ENCODE results near the gene PNPLA3.
A peak's percentile ranks its signal among the peaks of the same experiment; 100 is the strongest.

Gene PNPLA3, protein sequence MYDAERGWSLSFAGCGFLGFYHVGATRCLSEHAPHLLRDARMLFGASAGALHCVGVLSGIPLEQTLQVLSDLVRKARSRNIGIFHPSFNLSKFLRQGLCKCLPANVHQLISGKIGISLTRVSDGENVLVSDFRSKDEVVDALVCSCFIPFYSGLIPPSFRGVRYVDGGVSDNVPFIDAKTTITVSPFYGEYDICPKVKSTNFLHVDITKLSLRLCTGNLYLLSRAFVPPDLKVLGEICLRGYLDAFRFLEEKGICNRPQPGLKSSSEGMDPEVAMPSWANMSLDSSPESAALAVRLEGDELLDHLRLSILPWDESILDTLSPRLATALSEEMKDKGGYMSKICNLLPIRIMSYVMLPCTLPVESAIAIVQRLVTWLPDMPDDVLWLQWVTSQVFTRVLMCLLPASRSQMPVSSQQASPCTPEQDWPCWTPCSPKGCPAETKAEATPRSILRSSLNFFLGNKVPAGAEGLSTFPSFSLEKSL

DNA sequence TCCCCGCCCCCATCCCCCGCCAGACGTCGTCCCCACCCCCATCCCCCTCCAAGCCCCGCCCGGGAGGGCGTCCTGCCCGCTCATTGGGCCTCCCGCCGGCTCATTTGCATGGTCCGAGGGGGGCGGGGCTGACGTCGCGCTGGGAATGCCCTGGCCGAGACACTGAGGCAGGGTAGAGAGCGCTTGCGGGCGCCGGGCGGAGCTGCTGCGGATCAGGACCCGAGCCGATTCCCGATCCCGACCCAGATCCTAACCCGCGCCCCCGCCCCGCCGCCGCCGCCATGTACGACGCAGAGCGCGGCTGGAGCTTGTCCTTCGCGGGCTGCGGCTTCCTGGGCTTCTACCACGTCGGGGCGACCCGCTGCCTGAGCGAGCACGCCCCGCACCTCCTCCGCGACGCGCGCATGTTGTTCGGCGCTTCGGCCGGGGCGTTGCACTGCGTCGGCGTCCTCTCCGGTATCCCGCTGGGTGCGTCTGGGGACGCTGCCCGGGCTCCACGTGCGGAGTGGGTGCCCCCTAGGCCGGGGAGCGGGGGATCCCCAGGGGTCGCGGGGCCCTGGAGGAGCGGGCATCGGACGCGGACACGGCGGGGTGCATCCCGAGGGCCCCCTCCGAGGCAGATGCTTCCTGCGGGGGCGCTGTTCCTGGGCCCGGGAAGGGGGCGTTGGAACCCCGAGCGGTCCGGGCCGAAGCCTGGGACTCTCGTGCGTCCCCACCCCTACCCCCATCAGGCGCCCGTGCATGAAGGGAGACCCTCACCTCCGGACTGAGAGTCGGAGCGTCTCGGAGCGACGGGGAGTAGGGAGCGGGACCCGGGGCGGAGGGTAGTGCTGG lies at the start of gene PNPLA3:
PNPLA3 (plus strand) TSS at position 175 of the 834 bp plus-strand sequence; CDS start at position 282, 107 bp downstream.
- peak; percentile 14 for DNase-seq

- no peak for DNase-seq
These were observed 46.6 kb upstream of the PNPLA3 start for GRCh38 chr22:43876866-43877509.

DNA sequence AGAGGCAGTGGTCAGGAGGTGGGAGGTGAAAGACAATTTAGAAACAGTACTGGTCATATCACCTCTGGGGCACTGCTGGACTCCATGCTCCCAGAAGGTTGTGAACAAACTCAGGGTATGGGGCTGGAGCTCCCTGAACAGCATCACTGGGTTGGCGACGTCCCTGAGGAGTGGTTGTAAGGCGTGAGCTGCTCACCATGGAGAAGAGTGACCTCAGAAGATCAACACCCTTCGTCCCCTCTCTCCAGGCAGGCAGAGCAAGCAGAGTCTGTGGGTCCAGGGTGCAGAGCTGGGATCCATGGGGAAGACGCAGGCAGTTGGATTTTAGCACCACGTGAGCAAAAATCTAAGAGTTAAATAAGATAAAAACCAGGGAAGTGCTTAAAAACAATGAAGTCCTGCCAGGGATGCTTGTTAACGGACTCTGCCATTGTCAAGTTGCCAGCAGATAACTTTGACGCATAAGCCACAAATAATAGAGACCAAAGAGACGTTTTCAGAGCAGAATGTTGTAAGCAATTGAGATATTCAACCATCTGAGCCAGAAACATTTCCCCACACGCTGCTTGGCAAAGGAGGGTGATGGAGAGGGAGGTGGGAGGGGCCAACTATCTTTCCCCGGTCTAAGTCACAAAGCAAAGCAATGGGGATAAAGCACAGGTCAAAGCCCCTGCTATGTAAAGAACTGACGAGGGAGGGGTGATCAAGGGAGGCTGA lies 45.4 kb upstream of the PNPLA3 start:
- DNase-seq: no peak

- DNase-seq: no peak
These were observed 44.6 kb upstream of the PNPLA3 start for GRCh38 chr22:43878831-43879550.

- no peak for DNase-seq
These were observed 43.6 kb upstream of the PNPLA3 start for GRCh38 chr22:43879901-43880540.

GRCh38 chr22:43880541-43880991 lies 43.0 kb upstream of the PNPLA3 start:
- no peak for DNase-seq

DNA sequence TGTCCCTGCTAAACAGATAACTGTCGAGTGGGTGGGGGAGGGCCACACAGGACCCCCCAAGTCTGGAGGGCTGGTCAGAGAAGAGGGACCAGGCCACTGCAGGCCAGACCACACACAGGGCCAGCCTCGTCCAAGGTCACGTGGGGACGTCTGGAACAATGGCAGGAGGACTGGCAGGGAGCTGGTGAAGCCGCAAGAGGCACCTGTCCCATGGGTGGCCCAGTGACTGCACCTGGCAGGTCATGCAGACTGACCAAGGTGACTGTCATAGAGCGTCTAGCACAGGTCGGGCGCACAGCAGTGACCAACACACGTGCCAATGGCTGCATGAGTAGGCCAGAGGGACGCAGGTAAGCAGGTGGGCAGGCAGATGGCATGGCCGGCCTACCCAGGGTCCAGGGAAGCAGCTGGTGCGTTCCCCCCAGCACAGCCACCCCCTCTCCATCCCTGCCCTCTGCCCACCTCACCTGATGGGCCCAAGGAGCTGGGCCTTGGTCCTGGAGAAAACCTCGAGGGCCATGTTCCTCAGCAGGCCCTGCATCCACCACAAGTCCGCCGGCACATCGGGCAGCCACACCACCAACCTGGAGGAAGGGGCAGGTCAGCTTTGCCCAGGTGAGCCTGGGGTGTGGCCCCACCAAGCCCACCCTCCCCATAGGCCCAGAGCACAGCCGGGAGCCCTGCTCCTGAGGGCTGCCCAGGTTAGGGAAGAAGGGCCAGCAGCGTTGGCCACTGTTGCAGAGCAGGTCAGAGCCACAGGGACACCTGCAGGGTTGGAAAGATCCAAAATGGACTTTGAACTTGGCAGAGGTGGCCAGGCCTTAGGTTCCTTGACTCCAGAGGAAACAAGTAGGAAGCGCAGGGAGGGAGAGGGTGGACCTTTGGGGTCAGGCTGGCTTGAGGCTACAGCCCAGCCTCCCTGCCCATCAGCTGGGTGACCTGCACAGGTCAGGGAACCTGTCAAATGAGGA lies 42.2 kb upstream of the PNPLA3 start:
- no peak for DNase-seq

DNA sequence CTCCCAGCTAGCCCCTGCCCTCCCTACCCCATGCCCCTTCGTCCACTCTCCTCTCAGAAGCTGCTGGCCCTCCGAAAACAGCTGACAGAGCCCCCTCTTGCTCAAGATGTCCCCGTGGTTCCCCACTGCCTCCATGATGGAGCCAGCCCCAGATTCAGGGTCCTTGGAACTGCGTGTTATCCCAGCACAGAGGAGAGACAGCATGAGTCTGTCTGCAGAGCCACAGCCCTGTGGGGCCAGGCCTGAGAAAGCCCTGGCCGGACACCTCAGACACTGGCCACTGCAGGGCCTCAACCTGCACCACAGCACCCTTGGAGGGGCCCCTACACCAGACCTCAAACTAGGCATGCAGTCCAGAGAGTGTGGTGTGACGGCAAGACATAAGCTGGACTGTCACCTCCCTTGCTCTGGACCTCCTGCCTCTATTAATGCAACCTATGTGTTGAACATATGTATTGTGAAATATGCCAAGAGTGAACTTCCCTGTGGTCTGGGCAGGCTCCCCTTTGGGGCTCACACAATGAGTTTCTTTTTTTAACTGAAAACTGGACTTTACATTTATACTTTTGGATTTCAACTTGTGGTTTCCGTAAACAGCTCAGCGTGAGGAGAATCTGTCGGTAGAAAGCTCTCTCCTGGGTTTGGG lies 41.4 kb upstream of the PNPLA3 start:
- DNase-seq: no peak

DNA sequence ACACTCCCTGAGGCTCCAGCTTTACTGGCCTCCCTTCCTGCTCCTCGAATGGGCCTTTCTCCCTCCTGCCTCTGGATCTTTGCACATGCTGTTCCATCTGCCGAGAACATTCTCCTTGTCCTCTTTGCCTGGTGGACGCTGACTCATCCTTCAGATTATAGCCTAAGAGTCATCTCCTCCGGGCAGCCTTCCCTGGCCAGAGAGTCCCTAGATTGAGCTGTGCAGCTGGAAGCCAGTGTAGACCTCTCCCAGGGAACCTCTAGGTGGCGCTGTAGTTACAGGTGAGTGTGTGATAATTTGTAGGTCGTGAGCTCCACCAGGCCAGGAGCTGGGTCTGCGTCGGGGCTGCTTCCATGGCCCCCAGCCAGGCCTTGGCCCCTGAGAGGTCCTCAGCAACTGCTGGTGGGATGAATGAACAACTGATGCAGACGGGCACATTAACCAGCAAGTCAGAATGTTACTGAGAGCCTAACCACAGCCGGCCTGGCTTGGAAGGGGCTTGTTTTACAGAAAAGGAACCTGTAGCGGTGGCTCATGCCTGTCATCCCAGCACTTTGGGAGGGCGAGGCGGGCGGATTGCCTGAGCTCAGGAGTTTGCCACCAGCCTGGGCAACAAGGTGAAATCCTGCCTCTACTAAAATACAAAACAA lies 40.5 kb upstream of the PNPLA3 start:
- peak; percentile 77 for DNase-seq

DNA sequence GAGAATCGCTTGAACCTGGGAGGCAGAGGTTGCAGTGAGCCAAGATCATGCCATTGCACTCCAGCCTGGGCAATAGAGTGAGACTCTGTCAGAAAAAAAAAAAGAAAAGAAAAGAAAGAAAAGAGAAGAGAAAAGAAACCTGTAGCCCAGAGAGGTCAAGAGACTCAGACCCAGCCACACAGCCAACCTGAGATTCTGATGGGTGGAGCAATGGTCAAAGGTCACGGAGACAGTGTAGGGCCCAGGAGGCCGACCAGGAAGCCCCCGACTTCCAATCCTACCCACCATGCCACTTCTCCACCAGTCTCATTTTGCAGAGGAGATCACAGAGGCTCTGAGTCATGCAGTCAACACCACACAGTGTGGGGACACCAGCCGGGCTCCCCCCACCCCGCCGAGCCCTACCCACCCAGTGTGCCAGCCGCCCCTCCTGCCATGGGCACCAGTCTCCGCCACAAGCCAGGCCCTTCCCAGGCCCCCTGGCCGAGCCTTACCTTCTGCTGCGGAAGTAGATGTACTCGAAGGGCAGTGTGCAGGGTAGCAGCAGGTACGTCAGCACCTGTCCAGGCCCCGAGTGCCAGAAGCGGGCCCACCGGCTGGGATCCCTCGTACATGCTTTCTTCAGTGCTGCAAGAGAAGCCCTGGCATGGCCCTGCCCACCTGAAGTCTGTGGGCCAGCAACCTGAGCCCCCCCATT lies 39.7 kb upstream of the PNPLA3 start:
- DNase-seq: no peak

DNA sequence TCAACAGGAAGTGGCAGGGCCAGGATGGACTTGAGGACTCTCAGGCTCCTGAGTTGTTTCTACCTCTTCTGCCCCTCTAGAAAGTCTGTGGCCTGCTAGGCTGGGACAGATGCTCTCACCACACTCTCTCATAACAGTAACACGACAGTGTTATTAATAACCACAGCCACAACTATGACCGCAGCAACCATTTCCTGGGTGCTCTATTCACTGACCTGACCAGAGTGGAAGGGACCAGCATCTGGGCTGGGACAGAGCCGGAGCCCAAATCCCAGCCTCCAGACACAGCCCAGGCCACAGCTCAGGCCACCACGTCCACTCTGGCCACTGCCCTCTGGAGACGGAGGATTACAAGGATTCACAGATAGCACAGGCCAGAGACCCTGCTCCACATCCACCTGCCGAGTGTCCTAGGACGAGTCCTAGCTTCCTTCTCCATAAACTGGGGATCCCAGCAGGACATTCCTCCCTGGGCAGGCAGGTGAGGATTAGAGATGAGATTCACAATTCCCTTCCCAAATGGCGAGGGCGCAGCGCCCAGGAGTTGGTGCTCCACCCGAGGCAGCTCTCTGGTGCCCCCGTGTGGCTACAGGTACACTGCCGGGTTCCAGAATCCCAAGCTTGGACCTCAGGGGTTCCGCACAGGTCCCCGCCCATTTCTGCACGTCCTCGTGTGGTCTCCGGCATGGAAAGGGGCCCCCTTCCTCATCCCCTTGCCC lies 38.8 kb upstream of the PNPLA3 start:
- no peak for DNase-seq

DNA sequence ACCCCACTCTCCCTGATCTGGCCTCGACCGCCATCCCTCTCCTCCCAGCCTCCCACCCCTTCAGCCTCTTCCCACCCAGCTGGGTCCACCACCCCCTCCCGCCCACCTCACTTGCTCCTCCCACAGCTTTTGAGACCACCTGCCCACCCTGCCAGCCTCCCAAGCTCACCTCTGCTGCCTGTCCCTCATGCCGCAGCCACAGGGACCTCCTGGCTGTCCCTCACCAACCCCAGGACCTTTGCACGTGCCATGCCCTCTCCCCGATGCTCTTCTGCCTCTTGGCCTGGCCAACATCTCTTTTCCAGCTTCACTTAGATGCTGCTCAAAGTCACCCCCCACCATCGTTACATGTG lies 38.3 kb upstream of the PNPLA3 start:
- DNase-seq: no peak

DNA sequence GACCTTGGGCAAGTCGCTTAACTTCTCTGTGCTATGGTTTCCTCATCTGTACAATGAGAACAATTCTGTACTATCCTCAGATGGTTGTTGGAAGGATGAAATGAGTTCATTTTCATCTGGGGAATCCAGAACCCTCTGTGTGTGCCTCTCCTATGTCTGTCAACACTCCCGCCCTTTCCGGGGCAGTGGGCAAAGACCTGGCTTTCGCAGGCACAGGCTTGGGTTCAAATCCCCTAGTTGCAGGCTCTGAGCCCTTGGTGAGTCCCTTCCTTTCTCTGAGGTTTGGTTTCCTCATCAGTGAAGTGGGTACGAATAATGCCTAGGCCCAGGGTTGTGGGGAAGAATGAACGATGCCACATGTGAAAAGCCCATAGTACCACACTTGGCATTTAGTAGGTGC lies 37.8 kb upstream of the PNPLA3 start:
- DNase-seq: no peak

DNA sequence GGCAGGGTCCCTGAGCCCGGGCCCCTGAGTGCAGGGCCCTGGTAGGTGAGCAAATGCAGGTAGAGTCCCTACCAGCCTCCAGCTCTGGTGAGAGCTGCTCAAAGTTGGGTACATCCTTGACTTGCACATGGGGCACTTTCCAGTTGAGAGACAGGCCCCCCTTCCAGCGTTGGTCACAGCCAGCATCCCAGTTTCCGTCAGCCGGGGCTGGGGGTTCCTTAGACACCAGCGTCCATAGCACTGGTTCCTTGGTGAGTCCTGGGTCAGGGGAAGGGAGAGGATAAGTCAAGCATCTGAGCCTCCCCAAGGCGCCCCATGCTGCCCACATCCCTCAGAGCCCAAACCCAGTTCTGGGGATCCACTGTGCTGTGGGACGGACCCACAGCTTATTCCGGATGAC lies 37.4 kb upstream of the PNPLA3 start:
- DNase-seq: no peak

GRCh38 chr22:43887391-43887790 lies 36.2 kb upstream of the PNPLA3 start:
- no peak for DNase-seq

DNA sequence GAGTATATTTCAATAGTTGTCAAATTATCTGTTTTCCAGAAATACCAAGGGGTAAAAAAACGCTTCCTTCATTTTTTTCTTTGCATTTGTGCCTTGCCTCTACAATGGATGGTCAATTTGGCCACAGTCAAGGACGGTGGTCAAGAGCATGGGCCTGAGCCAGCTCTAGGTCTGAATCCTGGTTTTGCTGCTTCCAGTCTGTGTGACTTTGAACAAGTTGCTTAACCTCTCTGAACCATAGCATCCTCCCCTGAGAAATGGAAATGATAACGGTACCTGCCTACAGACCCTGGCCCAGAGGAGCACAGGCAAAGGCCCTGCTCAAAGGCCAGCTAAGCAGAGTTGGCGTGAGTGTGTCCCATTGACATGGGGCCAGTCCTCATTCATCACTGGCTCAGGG lies 34.9 kb upstream of the PNPLA3 start:
- no peak for DNase-seq

DNA sequence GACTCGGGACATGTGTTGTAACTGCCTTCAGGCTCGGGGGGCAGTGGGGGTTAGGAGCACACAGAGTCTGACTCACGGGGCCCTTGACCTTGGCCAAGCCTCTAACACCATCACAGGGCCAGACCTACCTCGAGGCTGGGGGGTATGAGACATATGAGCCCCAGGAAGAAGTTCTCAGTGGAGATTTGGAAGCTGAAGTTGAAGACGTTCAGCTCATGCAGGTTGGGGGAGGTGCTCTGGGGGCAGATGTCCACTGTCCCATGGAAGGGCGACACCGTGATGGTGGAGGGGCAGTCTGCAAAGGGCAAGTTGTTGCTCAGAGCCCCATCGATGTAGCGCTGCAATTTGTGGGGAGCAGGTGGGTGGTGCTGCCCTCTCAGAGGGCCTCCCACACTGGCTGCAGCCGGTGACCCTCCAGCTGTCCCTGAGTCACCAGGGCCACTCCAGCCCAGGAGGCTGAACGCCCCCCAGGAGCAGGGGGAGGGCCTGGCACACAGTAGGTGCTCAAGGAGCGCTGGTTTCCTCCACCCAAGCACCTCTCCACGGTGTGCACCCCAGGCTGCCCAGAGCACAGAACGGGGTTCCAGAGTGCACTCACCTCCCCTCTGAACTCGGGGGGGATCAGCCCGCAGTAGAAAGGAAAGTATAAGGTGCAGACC lies 34.3 kb upstream of the PNPLA3 start:
- no peak for DNase-seq
